GM12878 (cell line): ENCODE data around the gene LRP4. TPM values are rescaled to one million over a fixed set of nuclear protein-coding genes. Genes with fewer than 3 reads are reported as not detected.

Source experiments
- ATAC-seq: fragments of 200-7000 bp; cut with Tn5 transposase; 3 replicates; pipeline ENCODE4 v1.9.1; 2020; ENCODE audit warnings: mild to moderate bottlenecking, moderate library complexity
- BruUV-seq: library from RNA; stranded (reverse); fragments of 400-500 nt; replicated peaks from 2 replicates; lab custom pipeline; 2021; lab: Mats Ljungman, UMichigan
- CTCF ChIA-PET: fragments of 300-600 bp; sonication (Branson Sonifier 250); formaldehyde crosslinking; extraction: SDS; loops from one replicate; lab custom pipeline; 2021; ENCODE audit warnings: inconsistent platforms; lab: Yijun Ruan, JAX
- POLR2A ChIA-PET: fragments of 350-600 bp; formaldehyde crosslinking; extraction: SDS; loops from one replicate; lab custom pipeline; 2021; ENCODE audit warnings: inconsistent platforms; lab: Charles Lee
- RAD21 ChIA-PET: fragments of 300-600 bp; sonication (Branson Sonifier 250); formaldehyde crosslinking; loops from one replicate; lab custom pipeline; 2023; ENCODE audit warnings: antibody characterized with exemption; ENCODE audit not compliant: unreplicated experiment; lab: Charles Lee
- SMC1A ChIA-PET: fragments of 300-600 bp; sonication (Branson Sonifier 250); formaldehyde crosslinking; loops from one replicate; lab custom pipeline; 2023; ENCODE audit not compliant: unreplicated experiment, uncharacterized antibody; lab: Charles Lee
- DNase-seq: peaks from one replicate; pipeline ENCODE4 v3.0.0-alpha.2; 2011; ENCODE audit warnings: low read depth, low spot score
- FAIRE-seq: peaks from 3 replicates; lab custom pipeline; 2011; peaks lifted over from hg19 to GRCh38; lab: Jason Lieb, UNC
- H2AFZ ChIP-seq: 2 replicates; pipeline ENCODE4 v1.6.0; 2011; ENCODE audit warnings: low read depth, low read length, control low read depth; ENCODE audit not compliant: control insufficient read depth
- H3K27ac ChIP-seq: 2 replicates; pipeline ENCODE4 v1.5.1; 2011; ENCODE audit warnings: control low read depth; ENCODE audit not compliant: control insufficient read depth, insufficient read depth
- H3K27me3 ChIP-seq, 2 experiments: replicated peaks in 1 of 2; 2 replicates each; pipeline versions ENCODE4 v1.6.0 to v1.6.1; 2011; ENCODE audit warnings: low read length in 1 of 2; ENCODE audit not compliant: control insufficient read depth in 2 of 2, insufficient read depth in 2 of 2
- H3K36me3 ChIP-seq, 2 experiments: 2 replicates each; pipeline ENCODE4 v1.5.1; 2011; ENCODE audit warnings: low read length in 1 of 2; ENCODE audit not compliant: control insufficient read depth in 2 of 2, insufficient read depth in 2 of 2
- H3K4me1 ChIP-seq: 2 replicates; pipeline ENCODE4 v1.6.1; 2011; ENCODE audit warnings: mild to moderate bottlenecking, low read length, moderate library complexity, mixed read lengths; ENCODE audit not compliant: control insufficient read depth, insufficient read depth
- H3K4me2 ChIP-seq: 2 replicates; pipeline ENCODE4 v1.6.0; 2011; ENCODE audit warnings: control low read depth; ENCODE audit not compliant: control insufficient read depth, insufficient read depth
- H3K4me3 ChIP-seq: fragments of 200-600 bp; sonication (generic); 2 replicates; pipeline ENCODE4 v1.5.1; 2016
- H3K79me2 ChIP-seq: 2 replicates; pipeline ENCODE4 v1.6.0; 2011; ENCODE audit warnings: low read length; ENCODE audit not compliant: control insufficient read depth, insufficient read depth
- H3K9ac ChIP-seq: 2 replicates; pipeline ENCODE4 v1.8.0; 2011; ENCODE audit warnings: low read length, control low read depth, mixed read lengths; ENCODE audit not compliant: control insufficient read depth, insufficient read depth
- H3K9me3 ChIP-seq: replicated peaks from 3 replicates; pipeline ENCODE4 v1.5.1; 2011; ENCODE audit warnings: mild to moderate bottlenecking, low read length; ENCODE audit not compliant: control insufficient read depth, insufficient read depth
- H4K20me1 ChIP-seq: 2 replicates; pipeline ENCODE4 v1.6.0; 2011; ENCODE audit not compliant: control insufficient read depth, insufficient read depth
- ASH2L ChIP-seq: fragments of 300-600, 200-600 bp; sonication (generic); IDR thresholded peaks from 2 replicates; pipeline ENCODE4 v1.6.1; 2017; ENCODE audit warnings: low read depth, mild to moderate bottlenecking, borderline replicate concordance
- ATF2 ChIP-seq: IDR thresholded peaks from 2 replicates; pipeline ENCODE4 v1.6.1; 2012; ENCODE audit warnings: low read length, inconsistent platforms
- CHD1 ChIP-seq: IDR thresholded peaks from 2 replicates; pipeline ENCODE4 v1.6.1; 2012; ENCODE audit warnings: low read depth, low read length, improper control_type of control experiment
- CTCF ChIP-seq, 3 experiments: IDR thresholded peaks in 2 of 3; conservative IDR thresholded peaks in 1 of 3; 2 replicates each; pipeline ENCODE4 v1.5.1; 2011; ENCODE audit warnings: low read depth in 3 of 3, low read length in 3 of 3, mild to moderate bottlenecking in 3 of 3, control low read depth in 2 of 3, moderate library complexity in 2 of 3, inconsistent platforms in 1 of 3, mixed read lengths in 1 of 3; ENCODE audit not compliant: control insufficient read depth in 2 of 3, insufficient read depth in 1 of 3; ENCODE audit errors: extremely low read depth in 1 of 3
- EP300 ChIP-seq, 2 experiments: fragments of 150-350 bp in 1 of 2; IDR thresholded peaks; 2 replicates each; pipeline ENCODE4 v1.6.1; 2011 to 2012; ENCODE audit warnings: low read depth in 2 of 2, low read length in 2 of 2, borderline replicate concordance in 1 of 2, improper control_type of control experiment in 1 of 2, inconsistent platforms in 1 of 2; ENCODE audit not compliant: control insufficient read depth in 1 of 2
- JUND ChIP-seq: IDR thresholded peaks from 2 replicates; pipeline ENCODE4 v1.6.1; 2012; ENCODE audit warnings: low read depth, mild to moderate bottlenecking, low read length, improper control_type of control experiment, moderate library complexity
- MTA3 ChIP-seq: IDR thresholded peaks from 2 replicates; pipeline ENCODE4 v1.6.1; 2012; ENCODE audit warnings: low read length, inconsistent platforms, borderline replicate concordance
- NFYA ChIP-seq: IDR thresholded peaks from 2 replicates; pipeline ENCODE4 v1.6.1; 2011; ENCODE audit warnings: low read depth, mild to moderate bottlenecking, low read length, improper control_type of control experiment, borderline replicate concordance
- PKNOX1 ChIP-seq: fragments of 450-650 bp; IDR thresholded peaks from 2 replicates; pipeline ENCODE4 v1.6.1; 2016; ENCODE audit warnings: mild to moderate bottlenecking
- RAD51 ChIP-seq: fragments of 450-650 bp; IDR thresholded peaks from 2 replicates; pipeline ENCODE4 v1.6.1; 2016; ENCODE audit warnings: moderate library complexity, mild to moderate bottlenecking, inconsistent platforms
- RCOR1 ChIP-seq: conservative IDR thresholded peaks from 2 replicates; pipeline ENCODE4 v1.6.1; 2012; ENCODE audit warnings: low read depth, low read length, improper control_type of control experiment
- RELA ChIP-seq: fragments of 450-650 bp; IDR thresholded peaks from 2 replicates; pipeline ENCODE4 v1.8.0; 2014; ENCODE audit warnings: borderline replicate concordance; ENCODE audit not compliant: partially characterized antibody
- STAT1 ChIP-seq: fragments of 450-650 bp; conservative IDR thresholded peaks from 2 replicates; pipeline ENCODE4 v1.6.1; 2014; ENCODE audit warnings: antibody characterized with exemption, mild to moderate bottlenecking
- ZBTB4 ChIP-seq: fragments of 450-650 bp; formaldehyde crosslinking; IDR thresholded peaks from 2 replicates; pipeline ENCODE4 v1.4.0; 2022; ENCODE audit warnings: mild to moderate bottlenecking, moderate library complexity
- ZNF274 ChIP-seq: IDR thresholded peaks from one replicate; pipeline ENCODE4 v1.8.0; 2011; ENCODE audit not compliant: insufficient read length, insufficient read depth
- WGBS: methylation state at CpG from one replicate; pipeline ENCODE4 v1.1.6; 2016; ENCODE audit warnings: low lambda C conversion rate; ENCODE audit not compliant: insufficient replicate concordance, insufficient coverage; ENCODE audit errors: missing lambda C conversion rate; 5-methylcytosine and 5-hydroxymethylcytosine counted together
- in situ Hi-C: fragments of 300-500 bp; cut with MboI; formaldehyde crosslinking; loops from 9 replicates; pipeline ENCODE4 v1.14.3; 2018; ENCODE audit warnings: mixed read lengths
- intact Hi-C: fragments of 100-400 bp; cut with micrococcal nuclease; formaldehyde crosslinking; loops from one replicate; pipeline ENCODE4 v1.14.2; 2022; ENCODE audit not compliant: unreplicated experiment
- polyA plus RNA-seq, 11 experiments: library from polyadenylated mRNA; depleted of rRNA in 4 of 11; unstranded in 6 of 11; stranded (reverse) in 5 of 11; fragments of >200 nt; fragmentation: Nextera tagmentation in 4 of 11; fragmentation: Illumina TruSeq in 1 of 11; extraction: Ambion mirVana in 4 of 11; extraction: Trizol in 1 of 11; gene quantifications; 1 replicate in 1 of 11; 2 replicates in 10 of 11; pipeline versions ENCODE4 v1.2.1 to v1.2.3, GENCODE V29; 2011 to 2016; ENCODE audit warnings: inconsistent platforms in 2 of 11, missing spikeins in 2 of 11, low read depth in 1 of 11
- total RNA-seq, 4 experiments: library from RNA; depleted of rRNA in 3 of 4; stranded (reverse); fragments of >200 nt in 3 of 4; fragmentation: Illumina TruSeq in 1 of 4; extraction: Trizol in 1 of 4; gene quantifications; 2 replicates each; pipeline versions ENCODE4 v1.2.1 to v1.2.3, GENCODE V29; 2013 to 2021

LRP4 gene
- total and polyA plus RNA-seq, 10 of the 15 experiments (the other 5 are each of a cell fraction or from before 2014, with no cell fraction given): under 0.01 to 0.06 (median 0.03) TPM; not detected in 6

- no peak for TF ChIP-seq EP300 (IDR thresholded peaks at IDR 0.05; ENCODE audit: borderline replicate concordance in 1 of 2, control insufficient read depth in 1 of 2, low read depth in 2 of 2, low read length in 2 of 2)
- TF ChIP-seq CHD1: no peak
- no peak for TF ChIP-seq RAD51
- TF ChIP-seq, all 136 proteins: peak for 0
Measured at GRCh38 chr11:46886211-46886610, 32.1 kb downstream of the LRP4 start (continued).

GRCh38 chr11:46879056-46879585, 39.2 kb downstream of the LRP4 start:
- 65% methylated on average over 10 of the region's 10 CpGs for WGBS
- Histone ChIP-seq H3K4me3 (no peak overlapping the region), H3K9ac (no peak overlapping the region), H2AFZ (no peak overlapping the region), H3K36me3 (no peaks in the 10 kb centered on the region), H3K9me3 (no peaks in the 10 kb centered on the region), H3K4me1 (no peaks in the 10 kb centered on the region), H3K4me2 (no peak overlapping the region), H3K27me3 (no peaks in the 10 kb centered on the region; a peak in 1 of 4 replicates), H3K79me2 (no peaks in the 10 kb centered on the region), H3K27ac (no peak overlapping the region), H4K20me1 (no peaks in the 10 kb centered on the region)
- FAIRE-seq: no peak
- POLR2A ChIA-PET: no interaction called here
- CTCF ChIA-PET: interaction anchor here (0.6 to 1.0 kb wide), 2 partner anchors 11 to 18 kb away, joined by 3 read pairs; no protein-coding TSS in a partner anchor
- no TSS peak for BruUV-seq
- SMC1A ChIA-PET: interaction anchor here (1.4 kb wide), 1 partner anchor 54 kb away, joined by 4 read pairs; no protein-coding TSS in a partner anchor
- no peak for ATAC-seq
- DNase-seq: no peak
- in situ Hi-C loops: no loop called here
- intact Hi-C loops: no loop called here
- RAD21 ChIA-PET: no interaction called here
- no peak for TF ChIP-seq RCOR1
- TF ChIP-seq ZNF274: no peak
- TF ChIP-seq CTCF (IDR thresholded peaks at IDR 0.05 in 2 of 3, conservative IDR thresholded peaks at IDR 0.05 in 1 of 3; ENCODE audit: control insufficient read depth in 2 of 3, extremely low read depth in 1 of 3, insufficient read depth in 1 of 3, low read depth in 3 of 3, low read length in 3 of 3): no peak
- no peak for TF ChIP-seq PKNOX1
- TF ChIP-seq MTA3: no peak
- TF ChIP-seq ASH2L: no peak
- no peak for TF ChIP-seq JUND
- TF ChIP-seq RELA: no peak
- TF ChIP-seq ZBTB4 (CRISPR knock-in tag): no peak
- no peak for TF ChIP-seq STAT1
- no peak for TF ChIP-seq ATF2
- TF ChIP-seq NFYA: no peak
